SK-N-SH (cell line): ENCODE results near the gene TMEM123. TPM values are rescaled to one million over a fixed set of nuclear protein-coding genes. Genes with fewer than 3 reads are reported as not detected.

ENCODE experiments used
- CTCF ChIA-PET: fragments of 300-600, 350-600 bp; formaldehyde crosslinking; extraction: SDS; loops from one replicate; lab custom pipeline; 2021; lab: Yijun Ruan, JAX
- POLR2A ChIA-PET: fragments of 350-600 bp; sonication (Branson Sonifier 250); formaldehyde crosslinking; extraction: SDS; loops from one replicate; lab custom pipeline; 2020; ENCODE audit warnings: antibody characterized with exemption, inconsistent platforms; lab: Yijun Ruan, JAX
- DNase-seq: peaks from one replicate; pipeline ENCODE4 v3.0.0; 2012
- H2AFZ ChIP-seq: fragments of 200-600 bp; sonication (generic); 2 replicates; pipeline ENCODE4 v1.8.1; 2016; ENCODE audit warnings: antibody characterized with exemption, mild to moderate bottlenecking, low read depth
- H3F3A ChIP-seq: fragments of 200-600 bp; sonication (generic); replicated peaks from 2 replicates; pipeline ENCODE3; 2016; ENCODE audit warnings: antibody characterized with exemption, mild to moderate bottlenecking; ENCODE audit not compliant: insufficient read depth
- H3K27ac ChIP-seq, 2 experiments: fragments of 200-500 bp in 1 of 2; fragments of 200-600 bp in 1 of 2; sonication (Bioruptor generic) in 1 of 2; sonication (generic), shearing (Covaris generic) in 1 of 2; 2 replicates each; pipeline versions ENCODE4 v1.5.1 to v1.6.1; 2014 to 2016; ENCODE audit warnings: low read depth in 2 of 2, inconsistent platforms in 1 of 2, low read length in 1 of 2, mild to moderate bottlenecking in 1 of 2, mixed read lengths in 1 of 2
- H3K27me3 ChIP-seq: fragments of 200-600 bp; sonication (generic), shearing (Covaris generic); 2 replicates; pipeline ENCODE4 v1.6.1; 2016; ENCODE audit warnings: mixed run types; ENCODE audit not compliant: insufficient read depth
- H3K36me3 ChIP-seq, 2 experiments: fragments of 200-500 bp in 1 of 2; fragments of 200-600 bp in 1 of 2; sonication (Bioruptor generic) in 1 of 2; sonication (generic) in 1 of 2; replicated peaks in 1 of 2; 2 replicates each; pipeline versions ENCODE3 to v1.5.1; 2014 to 2016; ENCODE audit warnings: low read length in 1 of 2, mild to moderate bottlenecking in 1 of 2; ENCODE audit not compliant: insufficient read depth in 2 of 2, control insufficient read depth in 1 of 2
- H3K4me1 ChIP-seq, 2 experiments: fragments of 200-500 bp in 1 of 2; fragments of 200-600 bp in 1 of 2; sonication (Bioruptor generic) in 1 of 2; sonication (generic), shearing (Covaris generic) in 1 of 2; 2 replicates each; pipeline versions ENCODE4 v1.5.1 to v1.6.1; 2014 to 2016; ENCODE audit warnings: low read depth in 1 of 2, low read length in 1 of 2, mixed run types in 1 of 2; ENCODE audit not compliant: insufficient read depth in 2 of 2, control insufficient read depth in 1 of 2
- H3K4me2 ChIP-seq: fragments of 200-600 bp; sonication (generic), shearing (Covaris generic); 2 replicates; pipeline ENCODE4 v1.6.1; 2017; ENCODE audit warnings: mixed run types
- H3K4me3 ChIP-seq, 2 experiments: fragments of 200-500 bp in 1 of 2; fragments of 200-600 bp in 1 of 2; sonication (Bioruptor generic) in 1 of 2; sonication (generic), shearing (Covaris generic) in 1 of 2; 2 replicates each; pipeline versions ENCODE4 v1.5.1 to v1.8.1; 2014 to 2016; ENCODE audit warnings: low read depth in 2 of 2, inconsistent platforms in 1 of 2, low read length in 1 of 2, mild to moderate bottlenecking in 1 of 2, mixed read lengths in 1 of 2, moderate library complexity in 1 of 2
- H3K79me2 ChIP-seq: fragments of 200-600 bp; sonication (generic); 2 replicates; pipeline ENCODE4 v1.8.1; 2017; ENCODE audit warnings: mild to moderate bottlenecking; ENCODE audit not compliant: insufficient read depth
- H3K9ac ChIP-seq: fragments of 200-600 bp; sonication (generic); 2 replicates; pipeline ENCODE4 v1.6.1; 2017; ENCODE audit warnings: mixed run types
- H3K9me2 ChIP-seq: fragments of 200-600 bp; sonication (generic); 2 replicates; pipeline ENCODE4 v1.6.1; 2017; ENCODE audit warnings: mixed run types
- H3K9me3 ChIP-seq: fragments of 200-600 bp; sonication (generic); 2 replicates; pipeline ENCODE4 v1.6.1; 2017; ENCODE audit warnings: mixed run types, mild to moderate bottlenecking, moderate library complexity
- H4K20me1 ChIP-seq: fragments of 200-600 bp; sonication (generic); 2 replicates; pipeline ENCODE4 v1.6.1; 2017; ENCODE audit warnings: mild to moderate bottlenecking, mixed run types; ENCODE audit not compliant: insufficient read depth
- IRF3 ChIP-seq: fragments of 150-350 bp; IDR thresholded peaks from 2 replicates; pipeline ENCODE4 v1.6.1; 2016; ENCODE audit warnings: mild to moderate bottlenecking, low read depth, low read length
- MAX ChIP-seq: IDR thresholded peaks from 2 replicates; pipeline ENCODE4 v1.4.0; 2012; ENCODE audit warnings: low read depth
- MEF2A ChIP-seq: IDR thresholded peaks from 2 replicates; pipeline ENCODE4 v1.4.0; 2012; ENCODE audit warnings: low read depth, borderline replicate concordance
- POLR2AphosphoS5 ChIP-seq: IDR thresholded peaks from 2 replicates; pipeline ENCODE4 v1.6.1; 2012; ENCODE audit warnings: low read depth, low read length
- RAD21 ChIP-seq: IDR thresholded peaks from 2 replicates; pipeline ENCODE4 v1.6.1; 2012; ENCODE audit warnings: mild to moderate bottlenecking, low read length
- TCF12 ChIP-seq: IDR thresholded peaks from 2 replicates; pipeline ENCODE4 v1.4.0; 2012
- USF2 ChIP-seq: fragments of 150-350 bp; IDR thresholded peaks from 2 replicates; pipeline ENCODE4 v1.6.1; 2017; ENCODE audit warnings: antibody characterized with exemption, low read length, low read depth, borderline replicate concordance
- ZBTB33 ChIP-seq: IDR thresholded peaks from 2 replicates; pipeline ENCODE4 v1.4.0; 2012; ENCODE audit warnings: low read depth, borderline replicate concordance
- whole genome bisulfite sequencing: methylation state at CpG from one replicate; pipeline ENCODE4 v1.1.6; 2017; ENCODE audit warnings: low lambda C conversion rate; 5-methylcytosine and 5-hydroxymethylcytosine counted together
- polyA plus RNA-seq, 3 experiments: library from polyadenylated mRNA; depleted of rRNA; stranded (reverse); fragments of >200 nt; gene quantifications; 2 replicates each; pipeline ENCODE4 v1.2.3, GENCODE V29; 2012

The TMEM123 gene
- polyA plus RNA-seq, 1 of the 3 experiments (the other 2 are of a cell fraction), result 86.1 TPM

- no peak overlapping the region for H3K9ac ChIP-seq
- H3K4me2 ChIP-seq, result no peak overlapping the region
- no peak overlapping the region for H3K27ac ChIP-seq
- no peak for TF ChIP-seq TCF12
- no peak for TF ChIP-seq IRF3
- no peak for TF ChIP-seq ZBTB33
- peaks cover 0 to 5% of the 10 kb centered on the region in 2 experiments; a peak in 2 of 4 replicates for H3K4me1 ChIP-seq
- ChIA-PET CTCF (interaction anchor here (1.3 kb wide), 1 partner anchor 101 kb away, joined by 4 read pairs; no protein-coding TSS in a partner anchor), POLR2A (no interaction called here)
- peaks cover 14% of the 10 kb centered on the region for H4K20me1 ChIP-seq
- no peaks in the 10 kb centered on the region for H3K27me3 ChIP-seq
- H3F3A ChIP-seq, result peaks cover 26% of the 10 kb centered on the region
- no peak for DNase-seq
- WGBS, result 93% methylated on average over 1 of the region's 1 CpG
- no peak overlapping the region for H3K4me3 ChIP-seq
- no peak overlapping the region for H2AFZ ChIP-seq
- H3K9me2 ChIP-seq, result no peaks in the 10 kb centered on the region
- H3K36me3 ChIP-seq, result peaks cover 68 to 83% of the 10 kb centered on the region in 2 experiments
- no peaks in the 10 kb centered on the region for H3K9me3 ChIP-seq
- H3K79me2 ChIP-seq, result peaks cover 81% of the 10 kb centered on the region
Observed at GRCh38 chr11:102364991-102365390, 87.6 kb downstream of the TMEM123 start.

- Histone ChIP-seq H3K9ac (no peak overlapping the region), H3K36me3 (peaks cover 65 to 90% of the 10 kb centered on the region in 2 experiments), H2AFZ (no peak overlapping the region), H3K79me2 (peaks cover 87% of the 10 kb centered on the region), H3K27me3 (no peaks in the 10 kb centered on the region), H3K4me3 (no peak overlapping the region), H4K20me1 (peaks cover 14% of the 10 kb centered on the region), H3F3A (peaks cover 16% of the 10 kb centered on the region), H3K4me2 (no peak overlapping the region), H3K9me3 (peaks cover 6% of the 10 kb centered on the region; the same call in 1 of the 2 replicates), H3K9me2 (no peaks in the 10 kb centered on the region), H3K27ac (no peak overlapping the region), H3K4me1 (peaks cover 0 to 5% of the 10 kb centered on the region in 2 experiments; a peak in 2 of 4 replicates)
- WGBS, result 98% methylated on average over 5 of the region's 5 CpGs
- TF ChIP-seq MAX (no peak), IRF3 (no peak), TCF12 (no peak), POLR2AphosphoS5 (no peak), USF2 (no peak), MEF2A (no peak), RAD21 (no peak)
- DNase-seq, result no peak
- CTCF ChIA-PET, result interaction anchor here (1.0 to 2.1 kb wide), 3 partner anchors 20 to 134 kb away, joined by 3 to 8 read pairs (median 4); no protein-coding TSS in a partner anchor
- POLR2A ChIA-PET, result no interaction called here
Observed at GRCh38 chr11:102361086-102362031, 91.2 kb downstream of the TMEM123 start.
